ENCODE measurements around the gene DENND4C. TPM values are rescaled to one million over a fixed set of nuclear protein-coding genes. Genes with fewer than 3 reads are reported as not detected.
A peak's percentile ranks its signal among the peaks of the same experiment; 100 is the strongest.
"Not testable (repeated sequence)": the region's sequence is repeated elsewhere in the genome, so short reads cannot be mapped to it uniquely, and the experiment has no call there.

The DENND4C gene
- 22.8 TPM for total RNA-seq
- long read RNA-seq, full-length matches to known transcripts = 4 of 7 reads
- long read RNA-seq, partial matches to known transcripts = 1 of 7 reads
- long read RNA-seq, other reads (novel, unspliced or antisense) = 2 of 7 reads

DNA sequence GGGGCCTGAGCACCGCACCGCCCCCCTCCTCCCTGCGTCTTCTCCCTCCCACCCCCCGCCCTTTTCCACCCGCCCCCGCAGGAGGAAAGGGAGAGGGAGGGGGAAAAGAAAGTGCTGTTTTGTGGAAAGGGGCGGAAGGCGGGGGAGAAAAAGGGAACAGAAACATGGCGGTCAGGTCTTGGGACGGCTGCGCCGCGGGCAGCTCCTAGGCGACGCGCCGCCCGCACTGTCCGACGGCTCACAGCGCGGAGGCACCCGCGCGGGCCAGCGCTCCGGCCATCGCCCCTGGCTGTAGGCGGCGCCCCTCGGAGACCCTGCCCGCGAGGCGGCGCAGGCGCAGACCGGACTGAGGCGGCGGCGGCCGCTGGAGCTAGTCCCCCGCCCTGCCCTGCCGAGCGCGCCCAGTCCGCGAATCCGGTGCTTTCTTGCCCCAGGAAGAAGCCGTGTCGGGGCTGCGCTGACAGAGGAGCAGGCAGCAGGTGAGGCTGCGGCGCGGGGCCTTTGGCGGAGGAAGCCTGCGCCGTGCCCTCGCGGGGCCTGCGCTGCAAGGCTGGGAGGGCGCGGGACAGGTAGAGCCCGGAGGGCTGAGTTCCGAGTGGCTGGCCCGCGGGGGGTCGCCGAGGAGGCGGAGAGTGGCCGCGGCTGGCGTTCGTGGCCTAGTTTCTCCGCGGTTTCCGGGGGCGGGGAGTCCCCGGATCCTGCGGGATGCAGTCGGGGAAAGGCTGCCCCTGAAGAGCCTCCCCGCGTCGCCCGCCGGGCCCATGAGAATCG, at the start of gene DENND4C:
Gene DENND4C (plus strand): TSS at position 339 of the 771 bp plus-strand sequence. CDS start 45,482 bp downstream, outside the sequence.
- intact Hi-C loops (cut with micrococcal nuclease) = no loop called here
- ATAC-seq (peak; percentile 95), DNase-seq (peak; percentile 93)

DNA sequence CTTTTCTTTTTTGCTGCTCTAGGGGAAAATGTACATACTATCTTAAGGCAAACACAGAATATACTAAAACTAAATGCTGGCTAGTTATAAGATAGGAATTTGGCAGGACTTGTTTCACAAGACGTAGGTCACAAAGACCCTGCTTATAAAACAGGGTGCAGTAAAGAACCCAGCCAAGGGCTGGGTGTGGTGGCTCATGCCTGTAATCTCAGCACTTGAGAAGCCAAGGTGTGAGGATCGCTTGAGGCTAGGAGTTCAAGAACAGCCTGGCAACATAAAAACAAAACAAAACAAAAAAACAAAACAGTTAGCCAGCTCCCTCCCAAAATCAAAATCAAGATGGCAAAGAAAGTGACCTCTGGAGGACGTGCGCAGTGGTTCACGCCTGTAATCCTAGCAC, 49.5 kb upstream of the DENND4C start:
- intact Hi-C loops (cut with micrococcal nuclease) = no loop called here
- no peak for DNase-seq
- no peak for ATAC-seq

DNA sequence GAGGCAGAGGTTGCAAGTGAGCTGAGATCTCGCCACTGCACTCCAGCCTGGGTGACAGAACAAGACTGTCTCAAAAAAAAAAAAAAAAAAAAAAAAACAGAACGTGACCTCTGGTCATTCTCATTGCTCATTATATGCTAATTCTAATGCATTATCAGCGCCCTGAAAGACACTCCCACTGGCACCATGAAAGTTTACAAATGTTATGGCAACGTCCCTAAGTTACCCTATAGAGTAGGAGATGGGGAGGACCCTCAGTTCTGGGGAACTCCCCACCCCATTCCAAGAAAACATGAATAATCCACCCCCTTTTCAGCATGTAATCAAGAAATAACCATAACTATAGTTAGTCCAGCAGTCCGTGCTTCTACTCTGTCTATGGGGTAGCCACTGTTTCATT, 48.9 kb upstream of the DENND4C start:
- ATAC-seq (no peak), DNase-seq (no peak)
- intact Hi-C loops (cut with micrococcal nuclease) = no loop called here

DNA sequence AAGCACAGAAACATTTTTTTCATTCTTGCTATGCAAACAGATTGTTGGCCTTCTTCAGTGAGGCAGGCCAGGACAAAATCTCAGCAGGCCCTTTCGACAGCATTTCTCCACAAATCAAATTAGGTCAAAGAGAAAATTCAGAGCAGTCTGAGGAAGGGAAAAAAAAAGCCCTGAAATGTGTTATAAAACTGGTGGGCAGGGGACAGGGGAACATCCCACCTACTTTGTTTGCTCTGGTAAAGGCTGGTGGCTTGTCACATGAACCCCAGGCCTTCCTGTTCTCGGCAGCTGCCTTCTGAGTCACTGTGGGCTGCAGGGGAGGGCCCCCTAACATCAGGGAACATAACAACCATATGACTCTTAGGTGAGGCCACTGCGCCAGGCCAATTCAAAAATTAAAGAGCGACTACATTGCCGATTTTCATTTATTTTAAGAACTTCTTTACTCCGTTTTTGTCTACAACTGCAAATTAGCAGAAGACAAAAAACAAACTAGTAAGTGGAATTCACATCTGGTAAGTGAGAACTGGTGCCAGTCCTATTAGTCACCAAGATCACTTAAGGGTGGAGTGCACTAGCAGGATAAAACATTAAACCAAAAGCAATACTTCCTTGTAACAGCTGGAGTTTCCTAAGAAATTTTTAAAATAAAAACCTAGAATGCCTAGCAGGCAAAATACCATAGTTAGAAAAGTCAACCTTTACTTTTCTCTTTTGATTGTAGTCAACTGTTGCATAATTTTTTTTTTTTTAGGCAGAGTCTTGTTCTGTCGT, 46.2 kb upstream of the DENND4C start:
- intact Hi-C loops (cut with micrococcal nuclease) = no loop called here

DNA sequence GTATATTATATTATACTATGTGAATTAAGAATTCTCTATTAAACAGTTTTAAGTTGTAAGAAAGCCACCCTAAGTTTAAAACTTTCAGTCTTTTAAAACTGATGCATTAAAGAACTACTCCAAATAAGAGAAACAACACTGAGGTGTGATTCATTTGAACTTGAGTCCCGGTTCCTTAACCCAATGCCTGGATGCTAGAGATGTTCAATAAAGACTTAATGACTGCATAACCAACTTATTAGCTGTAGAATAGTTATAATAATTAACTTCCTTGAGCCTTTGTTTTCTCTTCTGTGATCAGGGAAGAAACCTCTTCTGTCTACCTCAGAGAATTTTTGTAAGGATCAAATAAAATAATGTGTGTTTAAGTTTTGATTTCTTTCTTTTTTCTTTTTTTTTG, 45.3 kb upstream of the DENND4C start:
- ATAC-seq (no peak), DNase-seq (no peak)
- intact Hi-C loops (cut with micrococcal nuclease) = no loop called here

More for the DNA sequence above, 46.2 kb upstream of the DENND4C start:
- DNase-seq = peak; percentile 74
- ATAC-seq = peak; percentile 91

DNA sequence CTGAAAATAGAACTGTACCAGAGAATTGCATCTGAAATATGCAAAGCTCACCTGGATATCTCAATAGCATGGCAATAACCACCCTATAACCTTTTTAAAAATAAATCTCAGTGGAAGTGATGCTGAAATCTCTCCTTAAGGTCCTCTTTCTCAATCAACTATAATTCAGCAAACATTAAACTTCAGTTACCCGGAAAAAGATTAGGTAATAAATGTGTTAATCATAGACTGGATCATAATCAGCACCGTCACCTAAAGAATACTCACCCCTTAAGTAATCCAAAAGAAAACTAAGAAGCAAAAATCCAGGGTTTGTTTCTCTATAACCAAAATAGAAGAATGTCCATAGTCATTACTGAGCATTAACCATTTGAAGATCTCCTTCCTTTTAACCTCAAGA, 44.3 kb upstream of the DENND4C start:
- DNase-seq (no peak), ATAC-seq (no peak)
- intact Hi-C loops (cut with micrococcal nuclease) = no loop called here

DNA sequence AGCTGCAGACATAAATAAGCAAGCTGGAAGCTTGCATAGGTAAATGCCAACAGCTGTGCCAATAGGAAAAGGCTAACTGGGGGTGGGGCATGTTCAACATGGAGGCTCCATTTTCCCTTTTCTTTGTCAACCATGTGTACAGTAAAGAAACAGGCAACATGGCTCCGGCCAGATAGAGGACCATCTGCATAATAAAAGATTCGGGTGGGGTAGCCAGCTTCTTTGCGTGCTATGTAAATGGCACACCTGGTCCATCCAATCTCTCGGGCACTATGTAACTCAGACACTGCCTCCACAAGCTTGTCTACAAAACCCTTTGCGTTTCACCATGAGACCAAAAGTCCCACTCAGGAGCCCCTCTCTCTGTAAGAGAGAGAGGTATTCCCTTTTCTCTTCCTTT, 41.7 kb upstream of the DENND4C start:
- ATAC-seq (no peak), DNase-seq (no peak)
- intact Hi-C loops (cut with micrococcal nuclease) = no loop called here

DNA sequence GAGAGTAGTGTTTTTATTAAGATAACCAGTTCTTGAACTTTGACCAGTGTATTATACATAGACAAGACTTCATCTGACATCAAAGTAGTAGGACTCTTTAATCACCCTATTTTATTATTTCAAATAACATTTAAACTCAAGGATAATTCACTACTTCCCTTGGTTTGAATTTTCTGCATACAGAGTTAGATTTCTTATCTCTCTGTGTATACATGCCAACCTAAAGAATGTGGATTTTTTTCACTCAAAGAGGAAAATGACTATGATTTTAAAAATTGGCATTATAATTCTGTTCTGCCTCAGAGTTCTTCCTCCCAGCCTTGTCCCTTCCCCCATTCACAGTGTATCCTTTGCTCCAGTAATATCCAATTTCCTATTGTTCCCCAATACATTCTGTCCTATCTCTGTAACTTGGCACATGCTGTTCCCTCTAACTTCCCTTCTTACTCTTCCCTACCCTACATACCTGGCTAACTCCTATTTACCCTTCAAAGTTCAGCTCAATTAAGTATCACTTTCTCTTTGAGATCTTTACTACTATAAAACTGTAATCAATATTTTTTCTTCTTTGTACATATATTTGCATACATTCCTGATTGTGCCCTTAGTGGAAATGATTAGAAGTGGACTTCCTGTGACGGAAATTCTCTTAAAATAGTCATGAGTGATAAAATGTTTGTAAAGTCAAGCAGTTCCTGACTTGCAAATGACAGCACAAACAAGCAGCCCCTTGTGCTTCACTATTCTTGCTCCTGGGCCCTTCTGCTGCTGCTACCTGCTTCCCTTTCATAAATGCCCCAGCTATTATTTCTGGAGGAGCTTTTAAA, 38.1 kb upstream of the DENND4C start:
- ATAC-seq = no peak
- intact Hi-C loops (cut with micrococcal nuclease) = no loop called here

DNA sequence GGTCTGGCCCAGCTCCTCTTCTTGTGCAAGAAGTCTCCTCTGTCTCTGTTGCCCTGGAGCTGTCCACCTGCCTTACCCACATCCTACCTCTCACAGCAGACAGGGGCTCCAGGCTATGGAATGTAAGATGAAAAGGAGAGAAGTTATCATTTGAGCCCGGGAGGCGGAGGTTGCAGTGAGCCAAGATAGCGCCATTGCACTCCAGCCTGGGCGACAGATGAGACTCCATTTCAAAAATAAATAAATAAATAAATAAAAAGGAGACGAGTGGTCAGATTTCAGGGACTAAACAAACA, 37.5 kb upstream of the DENND4C start:
- DNase-seq (no peak), ATAC-seq (no peak)
- intact Hi-C loops (cut with micrococcal nuclease) = no loop called here

More for the DNA sequence above, 38.1 kb upstream of the DENND4C start:
- DNase-seq = no peak

DNA sequence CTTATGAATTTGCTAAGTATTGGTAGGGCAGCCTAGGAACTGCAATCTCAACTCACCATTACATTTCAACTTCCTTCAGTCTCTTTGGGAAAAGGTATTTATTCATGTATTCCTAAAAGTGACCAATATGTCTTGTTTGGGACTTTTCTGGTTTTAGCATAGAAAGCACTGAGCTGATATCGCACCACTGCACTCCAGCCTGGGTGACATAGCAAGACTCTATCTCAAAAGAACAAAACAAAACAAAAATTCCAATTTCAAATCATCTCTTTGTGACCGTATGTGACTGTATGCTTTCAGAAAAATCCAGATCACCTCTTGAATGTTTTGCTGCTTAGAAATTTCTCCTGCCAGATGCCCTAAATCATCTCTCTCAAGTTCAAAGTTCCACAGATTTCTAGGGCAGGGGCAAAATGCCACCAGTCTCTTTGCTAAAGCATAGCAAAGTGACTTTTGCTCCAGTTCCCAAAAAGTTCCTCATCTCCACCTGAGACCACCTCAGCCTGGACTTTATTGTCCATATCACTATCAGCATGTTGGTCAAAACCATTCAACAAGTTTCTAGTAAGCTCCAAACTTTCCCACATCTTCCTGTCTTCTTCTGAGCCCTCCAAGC, 37.0 kb upstream of the DENND4C start:
- ATAC-seq; DNase-seq; intact Hi-C loops (cut with micrococcal nuclease): not testable (repeated sequence)

DNA sequence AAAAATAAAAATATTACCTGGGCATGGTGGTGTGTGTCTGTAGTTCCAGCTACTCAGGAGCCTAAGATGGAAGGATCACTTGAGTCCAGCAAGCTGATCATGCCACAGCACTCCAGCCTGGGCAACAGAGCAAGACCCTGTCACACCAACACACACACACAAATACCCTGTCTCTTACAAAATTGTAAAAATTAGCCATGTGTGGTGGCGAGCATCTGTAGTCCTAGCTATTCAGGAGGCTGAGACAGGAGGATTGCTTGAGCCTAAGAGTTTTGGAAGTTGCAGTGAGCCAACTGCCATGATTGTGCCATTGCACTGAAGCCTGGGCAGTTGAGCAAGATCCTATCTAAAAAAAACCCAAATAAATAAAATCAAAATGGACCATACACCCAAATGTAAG, 32.1 kb upstream of the DENND4C start:
- intact Hi-C loops (cut with micrococcal nuclease) = no loop called here
- ATAC-seq = no peak
- no peak for DNase-seq

DNA sequence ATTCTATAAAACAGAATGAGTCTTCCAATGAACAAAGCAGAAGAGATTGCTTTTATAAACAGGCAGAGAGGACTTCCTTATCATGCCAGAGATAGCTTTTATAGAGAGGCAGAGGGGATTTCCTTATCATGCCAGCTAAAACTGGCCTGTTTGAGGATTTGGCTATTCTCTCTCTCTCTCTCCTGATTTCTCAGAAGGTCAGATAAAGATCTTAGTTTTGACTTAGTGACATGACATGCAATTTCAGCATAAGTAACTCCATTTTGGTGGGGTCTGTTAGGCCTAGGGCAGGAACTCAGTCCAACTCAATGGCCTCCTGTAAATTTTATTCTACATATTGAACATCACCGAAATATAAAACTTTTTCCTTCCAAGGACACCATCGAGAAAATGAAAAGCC, 31.5 kb upstream of the DENND4C start:
- intact Hi-C loops (cut with micrococcal nuclease) = no loop called here
- no peak for ATAC-seq
- no peak for DNase-seq

DNA sequence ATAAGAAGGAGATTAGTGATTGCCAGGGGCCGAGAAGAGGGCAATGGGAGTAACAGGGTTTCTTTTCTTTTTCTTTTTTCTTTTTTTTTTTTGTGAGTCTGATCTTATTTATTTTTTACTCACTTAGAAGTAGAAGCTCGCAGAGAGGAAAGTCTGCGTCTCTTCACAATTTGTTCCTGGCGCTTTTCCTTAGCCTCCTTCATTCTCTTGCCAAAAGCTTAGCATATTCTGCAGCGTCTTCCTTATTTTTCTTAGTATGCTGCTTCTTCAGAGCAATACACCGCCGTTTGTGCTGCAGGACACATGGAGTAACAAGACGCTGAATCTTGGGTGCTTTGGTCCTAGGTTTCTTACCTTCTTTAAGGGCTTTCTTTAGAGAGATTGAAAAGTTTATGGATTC, 30.3 kb upstream of the DENND4C start:
- intact Hi-C loops (cut with micrococcal nuclease) = no loop called here
- ATAC-seq (peak; percentile 38), DNase-seq (no peak)

DNA sequence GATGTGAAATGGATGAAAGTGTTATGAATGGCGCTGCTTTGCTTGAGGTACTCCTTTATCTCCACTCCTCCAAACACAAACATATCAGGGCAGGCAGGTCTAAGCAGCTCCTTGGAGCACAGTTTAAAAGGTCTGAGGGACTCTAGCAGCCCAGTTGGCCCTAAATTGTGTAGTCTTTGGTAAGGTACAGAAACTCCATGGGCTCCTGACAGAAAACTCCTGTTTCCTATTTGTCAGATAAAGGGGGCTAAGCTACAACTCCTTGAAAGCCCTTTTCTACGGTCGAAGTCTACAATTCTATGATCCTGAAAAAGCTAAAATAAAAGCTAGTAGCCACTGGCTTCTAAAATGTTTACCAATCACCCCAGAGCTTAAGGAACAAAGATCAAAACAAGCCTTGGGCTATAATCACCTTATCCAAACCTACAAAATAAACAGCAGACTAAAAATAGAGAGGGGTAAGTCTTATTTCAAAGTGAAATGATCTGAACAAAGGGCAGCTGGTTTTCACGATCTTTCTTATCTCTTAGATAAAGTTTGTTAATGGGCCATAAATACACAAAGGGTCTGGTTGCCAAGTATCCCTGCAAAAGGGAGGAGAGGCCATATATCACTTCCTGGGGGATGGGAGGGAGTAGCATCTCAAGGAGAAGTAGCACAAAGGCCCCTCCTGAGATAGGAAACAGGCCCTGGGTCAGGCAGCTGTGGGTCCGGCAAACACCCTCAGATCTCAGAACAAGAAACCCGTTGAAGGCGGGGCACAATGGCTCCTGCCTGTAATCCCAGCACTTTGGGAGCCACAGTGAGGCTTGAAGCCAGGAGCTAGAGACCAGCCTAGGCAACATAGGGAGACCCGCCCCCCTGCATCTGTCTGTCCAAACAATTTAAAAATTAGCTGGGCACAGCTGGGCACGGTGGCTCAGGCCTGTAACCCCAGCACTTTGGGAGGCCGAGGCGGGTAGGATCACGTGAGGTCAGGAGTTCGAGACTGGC, 28.3 kb upstream of the DENND4C start:
- intact Hi-C loops (cut with micrococcal nuclease) = no loop called here
- ATAC-seq (no peak), DNase-seq (no peak)

DNA sequence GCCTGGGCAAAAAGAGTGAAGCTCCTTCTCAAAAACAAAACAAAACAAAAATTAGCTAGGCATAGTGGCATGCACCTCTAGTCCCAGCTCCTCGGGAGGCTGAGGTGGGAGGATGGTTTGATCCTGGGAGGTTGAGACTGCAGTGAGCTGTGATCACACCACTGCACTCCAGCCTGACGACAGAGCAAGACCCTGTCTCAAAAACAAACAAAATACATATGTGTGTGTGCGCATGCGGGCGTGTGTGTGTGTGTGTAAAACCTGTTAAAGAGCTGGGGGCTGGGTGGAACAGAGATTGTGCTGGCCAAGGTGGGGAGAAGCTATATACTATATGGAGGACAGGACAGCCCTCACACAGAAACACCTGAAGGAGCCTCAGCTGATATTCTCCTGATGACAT, 27.4 kb upstream of the DENND4C start:
- ATAC-seq (no peak), DNase-seq (no peak)
- intact Hi-C loops (cut with micrococcal nuclease) = no loop called here

DNA sequence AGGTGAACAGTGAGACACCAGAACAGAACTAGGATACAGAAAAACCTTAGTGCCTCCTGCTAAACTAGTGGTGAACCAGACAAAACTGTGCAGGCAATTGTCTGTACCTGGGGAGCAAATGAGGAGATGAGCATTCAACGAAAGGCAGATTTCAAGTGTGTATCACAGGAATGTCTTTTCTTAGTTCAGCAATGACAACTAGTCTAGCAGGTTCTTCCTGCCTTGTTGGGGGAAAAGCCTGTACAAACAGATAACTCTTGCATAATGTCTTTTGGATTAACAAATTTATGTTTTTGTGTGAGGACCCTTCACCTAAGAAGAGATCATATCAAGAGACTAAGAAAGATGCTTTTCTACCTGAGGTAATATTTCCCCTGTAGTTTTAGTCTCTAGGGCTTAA, 21.8 kb upstream of the DENND4C start:
- ATAC-seq (no peak), DNase-seq (no peak)
- intact Hi-C loops (cut with micrococcal nuclease) = no loop called here

DNA sequence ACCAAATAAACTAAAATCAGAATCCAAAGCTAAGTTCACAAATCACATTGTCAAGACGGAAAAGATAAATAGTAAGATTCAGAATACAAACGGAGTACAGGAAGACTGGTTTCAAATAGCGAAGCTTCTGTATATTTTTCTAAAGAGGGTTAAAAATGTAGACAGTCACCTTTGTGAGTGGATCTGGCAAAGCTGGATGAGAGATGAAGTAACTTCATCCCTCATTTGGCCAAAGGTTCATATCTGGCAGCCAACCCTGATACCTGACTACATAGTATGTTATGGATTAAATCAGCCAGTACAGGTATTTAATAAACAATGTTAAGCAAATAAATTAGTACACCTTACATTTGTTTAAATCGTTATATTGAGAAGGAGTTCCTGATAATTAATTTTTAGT, 21.3 kb upstream of the DENND4C start:
- no peak for DNase-seq
- intact Hi-C loops (cut with micrococcal nuclease) = no loop called here
- no peak for ATAC-seq

DNA sequence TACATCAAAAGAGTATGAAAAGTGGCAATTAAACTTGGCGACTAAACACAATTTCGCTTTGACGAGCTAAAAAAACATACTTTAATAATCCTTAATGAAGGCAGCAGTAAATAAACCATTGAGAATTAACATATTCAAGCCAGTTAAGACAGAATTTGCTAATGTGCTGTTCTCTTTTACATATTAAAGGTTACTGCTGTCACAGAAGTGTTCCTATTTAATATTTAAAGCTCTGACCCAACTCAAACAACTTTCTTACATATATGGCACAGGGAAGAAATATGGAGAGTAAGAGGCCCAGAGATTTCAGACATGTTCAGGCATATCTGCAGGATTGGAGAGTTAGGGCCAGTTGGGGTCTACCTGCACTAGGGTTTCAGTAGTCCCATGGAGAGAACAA, 16.7 kb upstream of the DENND4C start:
- ATAC-seq = no peak
- intact Hi-C loops (cut with micrococcal nuclease) = no loop called here
- DNase-seq = no peak
